ENCODE data around the gene TBR1. TPM values are rescaled to one million over a fixed set of nuclear protein-coding genes. Genes with fewer than 3 reads are reported as not detected.

TBR1 gene
- total and polyA plus RNA-seq, 8 donors: 0.04 to 0.08 (median 0.07) TPM; not detected in 4

DNA sequence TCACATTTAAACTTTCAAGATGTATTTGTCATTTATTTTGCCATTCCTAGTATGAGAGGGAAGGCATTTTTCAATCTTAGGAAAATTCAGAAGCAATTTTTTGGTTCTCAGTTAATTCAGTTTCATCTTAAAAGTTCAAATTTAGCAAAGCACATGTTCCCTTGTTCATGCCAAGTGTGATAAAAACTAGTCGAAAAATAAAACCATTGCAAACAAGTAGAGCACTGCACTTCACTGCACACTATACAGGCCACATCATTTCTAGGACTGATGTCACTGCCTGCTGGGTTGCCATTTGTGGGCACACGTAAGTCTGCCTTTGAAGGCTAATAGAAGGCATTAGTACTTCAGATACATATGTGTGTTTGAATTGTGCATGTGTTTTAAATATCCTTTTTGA lies 14.3 kb downstream of the TBR1 start:
- Histone ChIP-seq H3K27me3 (peaks cover 65 to 99% of the 10 kb centered on the region in 2 donors), H3K36me3 (no peaks in the 10 kb centered on the region), H3K27ac (no peak overlapping the region), H3K4me3 (no peak overlapping the region), H3K4me1 (peaks cover 0 to 4% of the 10 kb centered on the region in 2 donors), H3K9me3 (peaks cover 0 to 2% of the 10 kb centered on the region in 2 donors)
- TF ChIP-seq, protein P1, sequence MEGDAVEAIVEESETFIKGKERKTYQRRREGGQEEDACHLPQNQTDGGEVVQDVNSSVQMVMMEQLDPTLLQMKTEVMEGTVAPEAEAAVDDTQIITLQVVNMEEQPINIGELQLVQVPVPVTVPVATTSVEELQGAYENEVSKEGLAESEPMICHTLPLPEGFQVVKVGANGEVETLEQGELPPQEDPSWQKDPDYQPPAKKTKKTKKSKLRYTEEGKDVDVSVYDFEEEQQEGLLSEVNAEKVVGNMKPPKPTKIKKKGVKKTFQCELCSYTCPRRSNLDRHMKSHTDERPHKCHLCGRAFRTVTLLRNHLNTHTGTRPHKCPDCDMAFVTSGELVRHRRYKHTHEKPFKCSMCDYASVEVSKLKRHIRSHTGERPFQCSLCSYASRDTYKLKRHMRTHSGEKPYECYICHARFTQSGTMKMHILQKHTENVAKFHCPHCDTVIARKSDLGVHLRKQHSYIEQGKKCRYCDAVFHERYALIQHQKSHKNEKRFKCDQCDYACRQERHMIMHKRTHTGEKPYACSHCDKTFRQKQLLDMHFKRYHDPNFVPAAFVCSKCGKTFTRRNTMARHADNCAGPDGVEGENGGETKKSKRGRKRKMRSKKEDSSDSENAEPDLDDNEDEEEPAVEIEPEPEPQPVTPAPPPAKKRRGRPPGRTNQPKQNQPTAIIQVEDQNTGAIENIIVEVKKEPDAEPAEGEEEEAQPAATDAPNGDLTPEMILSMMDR (IDR thresholded peaks at IDR 0.05): no peak
- no peak for DNase-seq
- no peak for ATAC-seq
- intact Hi-C loops (cut with DNase I): no loop called here

DNA sequence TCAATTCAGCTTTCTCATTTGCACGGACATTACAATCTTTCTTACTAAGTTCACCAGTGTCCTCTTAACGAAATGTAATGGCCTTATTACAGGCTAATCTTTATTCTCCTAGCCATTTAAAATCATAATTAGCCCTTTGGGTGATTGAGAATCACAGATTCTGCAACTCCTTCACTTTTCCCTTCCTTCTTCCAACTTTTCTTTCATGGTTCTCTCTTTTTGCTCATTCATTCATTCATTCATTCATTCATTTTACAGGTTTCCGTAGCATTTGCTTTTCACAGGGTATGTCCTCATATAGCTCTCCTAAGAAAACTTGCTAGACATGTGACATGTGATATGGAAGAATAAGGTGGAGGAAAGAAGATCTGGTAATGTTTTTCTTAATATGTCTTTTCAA lies 16.0 kb downstream of the TBR1 start:
- intact Hi-C loops (cut with DNase I): no loop called here
- H3K4me3 ChIP-seq: no peak overlapping the region
- DNase-seq (no peak), ATAC-seq (no peak)
- no peak overlapping the region for H3K27ac ChIP-seq
- TF ChIP-seq, protein P1 (IDR thresholded peaks at IDR 0.05): no peak
- H3K9me3 ChIP-seq: peaks cover 0 to 7% of the 10 kb centered on the region in 2 donors
- peaks cover 0 to 4% of the 10 kb centered on the region in 2 donors for H3K4me1 ChIP-seq
- H3K27me3 ChIP-seq: peaks cover 52 to 90% of the 10 kb centered on the region in 2 donors
- H3K36me3 ChIP-seq: no peaks in the 10 kb centered on the region

DNA sequence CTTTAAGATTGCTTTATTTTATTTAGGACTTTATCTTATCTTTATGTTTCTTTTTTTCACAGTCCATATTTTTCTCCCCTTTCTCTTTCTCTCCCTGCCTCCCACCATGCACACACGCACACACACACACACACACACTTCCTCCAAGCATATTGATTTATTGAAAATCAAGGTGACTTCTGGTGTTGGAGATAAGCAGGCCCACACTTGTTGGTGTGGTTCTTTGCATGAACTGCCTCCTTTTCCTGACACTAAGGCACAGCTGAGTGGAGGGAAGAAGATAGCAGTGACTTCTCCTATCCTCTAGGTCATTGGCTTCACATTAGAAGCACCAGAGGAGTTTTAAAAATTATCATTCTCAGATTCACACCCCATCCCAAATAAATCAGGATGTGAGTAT lies 18.0 kb downstream of the TBR1 start:
- no peak overlapping the region for H3K27ac ChIP-seq
- intact Hi-C loops (cut with DNase I): no loop called here
- peaks cover 0 to 7% of the 10 kb centered on the region in 2 donors for H3K9me3 ChIP-seq
- peaks cover 37 to 70% of the 10 kb centered on the region in 2 donors for H3K27me3 ChIP-seq
- no peak overlapping the region for H3K4me3 ChIP-seq
- no peak for DNase-seq
- ATAC-seq: no peak
- TF ChIP-seq, protein P1 (IDR thresholded peaks at IDR 0.05): no peak
- H3K4me1 ChIP-seq: no peaks in the 10 kb centered on the region
- H3K36me3 ChIP-seq: no peaks in the 10 kb centered on the region

DNA sequence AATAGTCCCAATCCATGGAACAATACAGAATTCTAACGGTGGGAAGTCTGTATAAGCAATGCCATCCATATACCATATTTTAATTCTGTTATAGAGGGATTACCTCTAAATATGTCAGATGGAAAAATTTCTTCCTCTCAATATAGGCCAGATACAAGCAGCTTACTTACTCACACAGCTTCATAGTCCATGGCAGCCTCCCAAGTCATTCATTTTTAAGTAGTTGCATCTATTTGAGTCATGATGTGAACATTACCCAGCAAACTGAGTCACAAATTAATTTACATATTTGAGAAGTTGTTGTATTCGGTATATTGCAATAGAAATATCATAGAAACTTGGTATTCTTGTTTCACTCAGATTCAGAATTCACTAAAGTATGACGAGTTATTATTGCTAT lies 20.3 kb downstream of the TBR1 start:
- no peak for ATAC-seq
- TF ChIP-seq, protein P1 (IDR thresholded peaks at IDR 0.05): no peak

DNA sequence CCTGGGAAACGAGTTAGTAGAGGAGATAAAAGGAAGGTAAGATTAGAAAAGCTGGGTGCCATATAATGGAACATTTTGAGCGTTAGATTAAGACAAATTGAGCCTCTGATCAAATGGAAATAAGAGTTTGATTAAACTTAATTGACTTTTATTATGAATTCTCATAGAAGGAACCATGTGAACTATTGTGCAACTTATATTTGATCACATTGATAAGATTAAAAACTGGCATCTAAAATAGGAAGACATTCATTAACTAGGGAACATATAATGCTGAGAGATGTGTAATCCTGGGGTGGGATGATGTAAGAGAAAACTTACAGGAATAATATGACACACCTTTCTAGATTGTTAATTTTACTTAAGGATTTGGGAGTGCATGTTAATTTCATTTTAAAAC lies 22.5 kb downstream of the TBR1 start:
- intact Hi-C loops (cut with DNase I): no loop called here
- peaks cover 0 to 7% of the 10 kb centered on the region in 2 donors for H3K9me3 ChIP-seq
- no peak for ATAC-seq

More for the DNA sequence above, 20.3 kb downstream of the TBR1 start:
- Histone ChIP-seq H3K27me3 (peaks cover 20 to 54% of the 10 kb centered on the region in 2 donors), H3K4me3 (no peak overlapping the region), H3K9me3 (peaks cover 0 to 7% of the 10 kb centered on the region in 2 donors), H3K36me3 (no peaks in the 10 kb centered on the region), H3K27ac (no peak overlapping the region), H3K4me1 (no peaks in the 10 kb centered on the region)
- intact Hi-C loops (cut with DNase I): no loop called here
- DNase-seq: no peak

More for the DNA sequence above, 22.5 kb downstream of the TBR1 start:
- no peak for DNase-seq
- no peak overlapping the region for H3K27ac ChIP-seq
- H3K27me3 ChIP-seq: peaks cover 13 to 33% of the 10 kb centered on the region in 2 donors
- no peak overlapping the region for H3K4me3 ChIP-seq
- no peaks in the 10 kb centered on the region for H3K36me3 ChIP-seq
- no peaks in the 10 kb centered on the region for H3K4me1 ChIP-seq
- TF ChIP-seq, protein P1 (IDR thresholded peaks at IDR 0.05): no peak

Data from left lung (tissue), 10 donors.